Gastrocnemius medialis (tissue), 4 donors: ENCODE results near the gene FBXW9.

Experiments used
- CTCF ChIP-seq, 5 experiments: fragments of 450-650 bp in 3 of 5; fragments of 200-600 bp in 2 of 5; sonication (generic) in 2 of 5; IDR thresholded peaks in 4 of 5; conservative IDR thresholded peaks in 1 of 5; 1 replicate in 4 of 5; 2 replicates in 1 of 5; pipeline ENCODE4 v1.5.1; 2016 to 2019; ENCODE audit warnings: antibody characterized with exemption in 5 of 5, mild to moderate bottlenecking in 3 of 5, moderate library complexity in 3 of 5
- POLR2A ChIP-seq, 2 donors: fragments of 450-650 bp; IDR thresholded peaks; one replicate each; pipeline ENCODE4 v1.6.1; 2017; ENCODE audit warnings: antibody characterized with exemption in 2 of 2, mild to moderate bottlenecking in 2 of 2, moderate library complexity in 2 of 2

GRCh38 chr19:12649941-12650340 is 46.5 kb downstream of the FBXW9 start:
- TF ChIP-seq CTCF (IDR thresholded peaks at IDR 0.05 in 4 of 5, conservative IDR thresholded peaks at IDR 0.05 in 1 of 5): no peak
- TF ChIP-seq POLR2A (IDR thresholded peaks at IDR 0.05): no peak
